Motor neuron (in vitro differentiated cells): Measurements from ENCODE around the gene PLRG1. TPM values are rescaled to one million over a fixed set of nuclear protein-coding genes. Genes with fewer than 3 reads are reported as not detected.

Experiments
- ATAC-seq, 8 experiments: fragments of 200-7000 bp; cut with Tn5 transposase; replicated peaks in 6 of 8; 2 replicates each; pipeline ENCODE4 v1.8.0; 2021; ENCODE audit warnings: mild to moderate bottlenecking in 8 of 8, moderate library complexity in 8 of 8
- H3K27ac ChIP-seq, 2 donors: fragments of 250-450 bp; sonication (Bioruptor Pico); 2 replicates each; pipeline ENCODE4 v1.9.0; 2021; ENCODE audit warnings: antibody characterized with exemption in 2 of 2, mild to moderate bottlenecking in 2 of 2, moderate library complexity in 1 of 2
- H3K4me1 ChIP-seq, 2 donors: fragments of 250-450 bp; sonication (Bioruptor Pico); replicated peaks in 1 of 2; 2 replicates each; pipeline ENCODE4 v1.6.1; 2021; ENCODE audit warnings: antibody characterized with exemption in 2 of 2, mild to moderate bottlenecking in 2 of 2, moderate library complexity in 1 of 2
- H3K4me3 ChIP-seq, 5 donors: fragments of 250-450 bp; sonication (Bioruptor Pico); 2 replicates each; pipeline ENCODE4 v1.9.0; 2021; ENCODE audit warnings: antibody characterized with exemption in 5 of 5, mild to moderate bottlenecking in 5 of 5, moderate library complexity in 4 of 5
- WGBS, 10 experiments: fragments of 450-650 bp; shearing (Covaris generic); methylation state at CpG; one replicate each; pipeline ENCODE4 v1.0.0; 2022; 5-methylcytosine and 5-hydroxymethylcytosine counted together
- in situ Hi-C, 9 experiments: fragments of 400-800 bp; cut with MboI; loops; one replicate each; pipeline ENCODE4 v1.15.0; 2021; ENCODE audit warnings: low sequenced_read_pairs in 9 of 9, low pct_unique_long_range_greater_than_20kb in 2 of 9; ENCODE audit not compliant: unreplicated experiment in 9 of 9
- total RNA-seq, 8 experiments: library from RNA; unstranded; fragments of 300-600 nt; gene quantifications; 2 replicates each; pipeline versions ENCODE4 v1.2.3 to v1.2.4, GENCODE V29; 2022

PLRG1 gene
- total RNA-seq, 8 experiments from 2014 or later = 44.9 to 109 (median 60.5) TPM

- Histone ChIP-seq H3K4me3 (no peak overlapping the region), H3K27ac (no peak overlapping the region), H3K4me1 (no peaks in the 10 kb centered on the region)
- ATAC-seq = no peak
- in situ Hi-C loops = loop anchor here in 2 of 9 experiments (25.0 kb wide), 2 partner anchors 222 to 797 kb away; partner anchors contain the start of gene RBM46 (in 1 of the 2)
- 33 to 100% (median 84%) methylated on average over 1 to 5 of the region's 6 CpGs; no CpG with 5 or more reads in 1 of the 10 experiments for WGBS, 10 experiments
Observed at GRCh38 chr4:154565704-154566103, 15.5 kb upstream of the PLRG1 start.

DNA sequence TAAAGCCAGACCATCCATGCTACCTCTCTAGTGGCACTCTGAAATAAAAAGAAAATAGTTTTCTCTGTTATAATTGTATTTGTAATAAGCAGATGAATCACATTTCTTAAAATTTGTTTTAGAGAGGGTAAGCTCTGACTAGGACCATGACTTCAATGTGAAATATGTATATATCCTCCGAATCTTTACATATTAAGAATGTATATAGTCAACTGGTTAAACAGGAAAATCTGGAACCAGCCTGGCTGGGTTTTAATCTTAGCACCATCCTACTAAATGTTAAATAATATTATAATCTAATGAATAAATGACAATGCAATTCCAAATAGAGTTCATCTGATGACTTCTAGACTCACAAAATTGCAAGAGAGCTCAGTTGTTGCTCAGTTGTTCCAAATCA lies 14.1 kb upstream of the PLRG1 start:
- no peak for ATAC-seq
- no peaks in the 10 kb centered on the region for H3K4me1 ChIP-seq
- no peak overlapping the region for H3K27ac ChIP-seq
- 25 to 100% (median 80%) methylated on average over 1 of the region's 1 CpG; no CpG with 5 or more reads in 1 of the 10 experiments for WGBS, 10 experiments
- H3K4me3 ChIP-seq = no peak overlapping the region
- in situ Hi-C loops = loop anchor here in 2 of 9 experiments (25.0 kb wide), 2 partner anchors 223 to 798 kb away; partner anchors contain the start of gene RBM46 (in 1 of the 2)

DNA sequence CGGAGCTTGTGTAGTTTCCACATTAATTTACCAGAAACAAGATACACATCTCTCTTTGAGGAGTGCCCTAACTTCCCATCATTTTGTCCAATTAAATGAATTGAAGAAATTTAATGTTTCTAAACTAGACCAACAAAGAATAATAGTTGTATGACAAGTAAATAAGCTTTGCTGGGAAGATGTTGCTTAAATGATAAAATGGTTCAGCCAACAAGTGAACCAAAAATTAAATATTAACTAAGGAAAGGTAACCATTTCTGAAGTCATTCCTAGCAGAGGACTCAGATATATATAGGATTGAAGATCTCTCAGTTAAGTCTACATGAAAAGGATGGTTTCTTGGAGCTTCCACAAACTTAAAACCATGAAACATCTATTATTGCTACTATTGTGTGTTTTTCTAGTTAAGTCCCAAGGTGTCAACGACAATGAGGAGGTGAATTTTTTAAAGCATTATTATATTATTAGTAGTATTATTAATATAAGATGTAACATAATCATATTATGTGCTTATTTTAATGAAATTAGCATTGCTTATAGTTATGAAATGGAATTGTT lies 12.6 kb upstream of the PLRG1 start, which contains the start of gene FGB:
TSS of gene FGB (plus strand) at position 315 of the 558 bp plus-strand sequence. CDS start at position 323, 8 bp downstream.
- 0 to 89% (median 71%) methylated on average over 1 to 2 of the region's 2 CpGs for WGBS, 10 experiments
- Histone ChIP-seq H3K4me1 (no peaks in the 10 kb centered on the region), H3K4me3 (no peak within 1 kb of the TSS), H3K27ac (no peak within 1 kb of the TSS)
- in situ Hi-C loops = loop anchor here in 2 of 9 experiments (25.0 kb wide), 2 partner anchors 225 to 800 kb away; partner anchors contain the start of gene RBM46 (in 1 of the 2)
- ATAC-seq = no peak

- Histone ChIP-seq H3K4me3 (no peak overlapping the region), H3K4me1 (no peaks in the 10 kb centered on the region), H3K27ac (no peak overlapping the region)
- in situ Hi-C loops = loop anchor here in 2 of 9 experiments (25.0 kb wide), 2 partner anchors 226 to 801 kb away; partner anchors contain the start of gene RBM46 (in 1 of the 2)
- peak in 1 of 8 experiments; percentile 40 for ATAC-seq
- 0 to 100% (median 67%) methylated on average over 1 to 4 of the region's 4 CpGs; no CpG with 5 or more reads in 2 of the 10 experiments for WGBS, 10 experiments
Observed at GRCh38 chr4:154560824-154561231, 10.6 kb upstream of the PLRG1 start.

- in situ Hi-C loops = loop anchor here in 2 of 9 experiments (25.0 kb wide), 2 partner anchors 227 to 802 kb away; partner anchors contain the start of gene RBM46 (in 1 of the 2)
- Histone ChIP-seq H3K4me1 (no peaks in the 10 kb centered on the region), H3K4me3 (no peak overlapping the region), H3K27ac (no peak overlapping the region)
- ATAC-seq = no peak
- 57 to 100% (median 94%) methylated on average over 1 of the region's 1 CpG; no CpG with 5 or more reads in 2 of the 10 experiments for WGBS, 10 experiments
Observed at GRCh38 chr4:154560419-154560801, 10.2 kb upstream of the PLRG1 start.

GRCh38 chr4:154559494-154560418 lies 9.6 kb upstream of the PLRG1 start:
- no peaks in the 10 kb centered on the region for H3K4me1 ChIP-seq
- in situ Hi-C loops = loop anchor here in 3 of 9 experiments (5.0 to 25.0 kb wide), 5 partner anchors 63 to 803 kb away; partner anchors contain the start of gene RBM46 (in 1 of the 3)
- 0 to 97% (median 79%) methylated on average over 2 to 9 of the region's 9 CpGs for WGBS, 10 experiments
- ATAC-seq = peak in 3 of 8 experiments; percentile 90 to 95 (median 94)
- H3K27ac ChIP-seq = no peak overlapping the region
- H3K4me3 ChIP-seq = no peak overlapping the region

GRCh38 chr4:154559141-154559493 lies 8.9 kb upstream of the PLRG1 start:
- in situ Hi-C loops = loop anchor here in 3 of 9 experiments (5.0 to 25.0 kb wide), 5 partner anchors 63 to 803 kb away; partner anchors contain the start of gene RBM46 (in 1 of the 3)
- no peaks in the 10 kb centered on the region for H3K4me1 ChIP-seq
- H3K4me3 ChIP-seq = no peak overlapping the region
- no peak overlapping the region for H3K27ac ChIP-seq
- 100% methylated on average over 1 of the region's 1 CpG; no CpG with 5 or more reads in 8 of the 10 experiments for WGBS, 10 experiments
- peak in 1 of 8 experiments; percentile 22 for ATAC-seq

- no peak overlapping the region for H3K4me3 ChIP-seq
- H3K27ac ChIP-seq = no peak overlapping the region
- peaks cover 5 to 12% of the 10 kb centered on the region in 2 donors for H3K4me1 ChIP-seq
- WGBS, 10 experiments = 0 to 90% (median 23%) methylated on average over 2 to 6 of the region's 6 CpGs; no CpG with 5 or more reads in 1 of the 10 experiments
- in situ Hi-C loops = loop anchor here in 2 of 9 experiments (10.0 to 25.0 kb wide), 4 partner anchors 73 to 810 kb away; partner anchors contain the start of gene RBM46 (in 1 of the 2)
- peak; percentile 23 to 49 (median 40) for ATAC-seq
Observed at GRCh38 chr4:154551872-154552686, 1.9 kb upstream of the PLRG1 start.

DNA sequence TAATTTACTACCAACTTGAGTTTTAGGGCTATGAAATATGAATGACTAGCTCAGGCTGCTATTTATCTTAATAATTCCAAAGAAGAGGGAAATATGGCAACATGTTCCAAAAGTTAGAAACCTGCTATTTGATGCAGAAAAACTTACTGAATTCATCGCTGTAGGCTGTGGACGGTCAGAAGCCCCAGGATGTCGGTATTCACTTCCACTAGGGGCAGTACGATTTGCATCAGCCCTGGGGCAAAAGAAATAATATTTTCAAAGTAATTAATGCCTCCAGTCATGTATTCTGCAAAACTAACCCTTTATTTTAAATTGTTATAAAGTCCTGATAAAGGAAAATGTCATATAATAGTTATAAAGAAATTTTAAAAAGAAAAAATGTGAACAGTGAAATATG lies 4.5 kb downstream of the PLRG1 start:
- no peak for ATAC-seq
- 60 to 98% (median 89%) methylated on average over 3 to 4 of the region's 4 CpGs; no CpG with 5 or more reads in 1 of the 10 experiments for WGBS, 10 experiments
- Histone ChIP-seq H3K4me1 (peaks cover 5 to 10% of the 10 kb centered on the region in 2 donors), H3K27ac (no peak overlapping the region), H3K4me3 (no peak overlapping the region)
- in situ Hi-C loops = no loop called here

DNA sequence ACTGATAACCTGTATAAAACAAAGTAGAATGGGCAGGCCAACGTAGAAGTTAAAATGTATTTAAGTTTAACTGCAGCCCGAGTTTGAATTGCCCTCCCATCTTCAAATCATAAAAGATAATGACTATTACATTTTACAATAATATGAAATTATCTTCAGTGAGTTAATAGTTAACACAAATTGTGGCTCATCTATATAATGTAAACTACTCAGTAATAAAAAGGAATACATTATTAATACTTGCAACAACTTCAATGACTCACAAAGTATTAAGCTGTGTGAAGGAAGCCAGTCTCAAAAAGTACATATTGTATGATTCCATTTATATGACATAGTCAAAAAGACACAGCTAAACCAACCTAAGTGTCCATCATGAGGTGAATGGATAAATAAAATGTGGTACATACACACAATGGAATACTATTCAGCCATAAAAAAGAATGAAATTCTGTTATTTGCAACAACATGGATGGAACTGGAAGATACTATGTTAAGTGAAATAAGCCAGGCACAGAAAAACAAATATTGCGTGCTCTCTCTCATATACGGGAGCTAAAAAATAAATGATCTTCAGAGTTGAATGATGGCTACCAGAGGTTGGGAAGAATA lies 7.8 kb downstream of the PLRG1 start:
- Histone ChIP-seq H3K27ac (no peak overlapping the region), H3K4me3 (no peak overlapping the region), H3K4me1 (no peaks in the 10 kb centered on the region)
- in situ Hi-C loops = no loop called here
- WGBS, 10 experiments = 84 to 100% (median 94%) methylated on average over 1 to 4 of the region's 4 CpGs
- no peak for ATAC-seq

- peaks cover 6 to 7% of the 10 kb centered on the region in 2 donors for H3K4me1 ChIP-seq
- in situ Hi-C loops = no loop called here
- no peak overlapping the region for H3K27ac ChIP-seq
- 43 to 100% (median 80%) methylated on average over 1 of the region's 1 CpG; no CpG with 5 or more reads in 4 of the 10 experiments for whole genome bisulfite sequencing, 10 experiments
- peak in 1 of 8 experiments; percentile 55 for ATAC-seq
- no peak overlapping the region for H3K4me3 ChIP-seq
Observed at GRCh38 chr4:154534296-154534695, 15.9 kb downstream of the PLRG1 start.
